B cell (primary cell): Measurements from ENCODE around the gene CDK8. TPM values are rescaled to one million over a fixed set of nuclear protein-coding genes. Genes with fewer than 3 reads are reported as not detected.
A peak's percentile ranks its signal among the peaks of the same experiment; 100 is the strongest.

Experiments used
- ATAC-seq: fragments of 200-7000 bp; cut with Tn5 transposase; one replicate; pipeline ENCODE4 v1.10.0; 2021; ENCODE audit warnings: low read depth, mild to moderate bottlenecking, moderate number of reproducible peaks, moderate library complexity
- CTCF ChIA-PET: fragments of 350-600 bp; sonication (Branson Sonifier 250); formaldehyde crosslinking; loops from one replicate; lab custom pipeline; 2021; ENCODE audit warnings: antibody characterized with exemption, inconsistent platforms; lab: Charles Lee
- POLR2A ChIA-PET: fragments of 350-600 bp; sonication (Branson Sonifier 250); formaldehyde crosslinking; loops from one replicate; lab custom pipeline; 2021; ENCODE audit warnings: antibody characterized with exemption; lab: Charles Lee
- DNase-seq: peaks from one replicate; pipeline ENCODE4 v3.0.0; 2013
- H2AFZ ChIP-seq: 2 replicates; pipeline ENCODE4 v1.6.1; 2012; ENCODE audit warnings: mild to moderate bottlenecking, low read depth, low read length; ENCODE audit not compliant: insufficient read depth, poor library complexity, severe bottlenecking
- H3K27ac ChIP-seq, 2 donors: 1 replicate in 1 of 2; 2 replicates in 1 of 2; pipeline ENCODE4 v1.5.1; 2012 to 2013; ENCODE audit warnings: low read length in 2 of 2, mild to moderate bottlenecking in 2 of 2, moderate library complexity in 1 of 2
- H3K27me3 ChIP-seq, 4 experiments: fragments of 200-600 bp in 1 of 4; sonication (generic) in 1 of 4; replicated peaks in 1 of 4; 1 replicate in 2 of 4; 2 replicates in 2 of 4; pipeline versions ENCODE4 v1.6.1 to v1.7.0; 2013 to 2016; ENCODE audit warnings: low read length in 3 of 4, mild to moderate bottlenecking in 2 of 4, mixed read lengths in 1 of 4, moderate library complexity in 1 of 4; ENCODE audit not compliant: insufficient read depth in 4 of 4, control insufficient read depth in 3 of 4; ENCODE audit errors: control extremely low read depth in 1 of 4
- H3K36me3 ChIP-seq, 2 experiments: replicated peaks in 1 of 2; 1 replicate in 1 of 2; 2 replicates in 1 of 2; pipeline versions ENCODE4 v1.6.1 to v1.7.1; 2013; ENCODE audit warnings: low read length in 1 of 2; ENCODE audit not compliant: insufficient read depth in 2 of 2, control insufficient read depth in 1 of 2; ENCODE audit errors: control extremely low read depth in 1 of 2, extremely low read depth in 1 of 2
- H3K4me1 ChIP-seq, 2 donors: fragments of 200-600 bp in 1 of 2; sonication (generic) in 1 of 2; 1 replicate in 1 of 2; 2 replicates in 1 of 2; pipeline versions ENCODE4 v1.5.1 to v1.6.1; 2013 to 2017; ENCODE audit warnings: low read length in 2 of 2; ENCODE audit not compliant: control insufficient read depth in 2 of 2, insufficient read depth in 2 of 2
- H3K4me2 ChIP-seq: replicated peaks from 2 replicates; pipeline ENCODE3; 2012; ENCODE audit warnings: mild to moderate bottlenecking, low read depth, low read length; ENCODE audit not compliant: poor library complexity, severe bottlenecking
- H3K4me3 ChIP-seq, 5 experiments: fragments of 200-600 bp in 1 of 5; sonication (generic) in 1 of 5; 1 replicate in 3 of 5; 2 replicates in 2 of 5; pipeline versions ENCODE4 v1.5.1 to v1.7.0; 2011 to 2016; ENCODE audit warnings: low read length in 4 of 5, mild to moderate bottlenecking in 4 of 5, low read depth in 2 of 5, control low read depth in 1 of 5, moderate library complexity in 1 of 5; ENCODE audit not compliant: insufficient read depth in 1 of 5; ENCODE audit errors: control extremely low read depth in 1 of 5, extremely low read depth in 1 of 5
- H3K79me2 ChIP-seq: fragments of 200-600 bp; sonication (generic); one replicate; pipeline ENCODE4 v1.6.0; 2016; ENCODE audit warnings: low read length; ENCODE audit not compliant: control insufficient read depth, insufficient read depth
- H3K9ac ChIP-seq: fragments of 200-600 bp; sonication (generic); 2 replicates; pipeline ENCODE4 v1.6.1; 2017; ENCODE audit warnings: mild to moderate bottlenecking, low read length, moderate library complexity
- H3K9me3 ChIP-seq, 3 donors: one replicate each; pipeline versions ENCODE4 v1.6.1 to v1.7.1; 2013; ENCODE audit warnings: low read length in 2 of 3; ENCODE audit not compliant: control insufficient read depth in 2 of 3, insufficient read depth in 1 of 3; ENCODE audit errors: control extremely low read depth in 1 of 3
- H4K20me1 ChIP-seq: 2 replicates; pipeline ENCODE4 v1.6.0; 2012; ENCODE audit warnings: mild to moderate bottlenecking, low read length; ENCODE audit not compliant: insufficient read depth, control insufficient read depth, poor library complexity, severe bottlenecking
- H3K27ac Mint-ChIP-seq: one replicate; pipeline ENCODE4 v1.8.0; 2021; ENCODE audit warnings: mixed read lengths
- H3K27me3 Mint-ChIP-seq: one replicate; pipeline ENCODE4 v1.8.0; 2021; ENCODE audit warnings: mixed read lengths
- H3K4me1 Mint-ChIP-seq: one replicate; pipeline ENCODE4 v1.8.0; 2021; ENCODE audit warnings: mixed read lengths
- H3K4me3 Mint-ChIP-seq: one replicate; pipeline ENCODE4 v1.8.0; 2021; ENCODE audit warnings: mixed read lengths
- H3K9me3 Mint-ChIP-seq: one replicate; pipeline ENCODE4 v1.8.0; 2022; ENCODE audit warnings: mixed read lengths; ENCODE audit not compliant: insufficient read depth
- CTCF ChIP-seq: fragments of 200-600 bp; IDR thresholded peaks from one replicate; pipeline ENCODE4 v1.8.0; 2022; ENCODE audit warnings: antibody characterized with exemption, mild to moderate bottlenecking
- EZH2 ChIP-seq: IDR thresholded peaks from 2 replicates; pipeline ENCODE4 v1.6.1; 2012; ENCODE audit warnings: borderline replicate concordance, low read depth, mild to moderate bottlenecking, moderate library complexity, low read length; ENCODE audit not compliant: insufficient read depth, poor library complexity, severe bottlenecking
- WGBS: methylation state at CpG from one replicate; pipeline ENCODE4 v1.1.5; 2013; ENCODE audit warnings: missing lambda C conversion rate; ENCODE audit not compliant: insufficient coverage; 5-methylcytosine and 5-hydroxymethylcytosine counted together
- intact Hi-C: fragments of 100-400 bp; cut with micrococcal nuclease; formaldehyde crosslinking; loops from one replicate; pipeline ENCODE4 v1.10.0; 2022
- polyA plus RNA-seq: library from polyadenylated mRNA; depleted of rRNA; stranded (reverse); fragments of >200 nt; gene quantifications from 2 replicates; pipeline ENCODE4 v1.2.3, GENCODE V29; 2012
- total RNA-seq, 2 donors: library from RNA; stranded (reverse); fragments of 120-200 nt in 1 of 2; gene quantifications; 1 replicate in 1 of 2; 2 replicates in 1 of 2; pipeline versions ENCODE4 v1.2.3 to v1.2.4, GENCODE V29; 2013 to 2022

CDK8 gene
- total and polyA plus RNA-seq, 2 donors (not counting 1 experiment from before 2014, with no cell fraction given) = 10.8 to 13.5 TPM

- peaks cover 21% of the 10 kb centered on the region for H3K79me2 ChIP-seq
- peaks cover 16 to 23% of the 10 kb centered on the region in 2 donors for H3K4me1 ChIP-seq
- H3K9me3 ChIP-seq = no peaks in the 10 kb centered on the region
- peak within 1 kb of the TSS; percentile 78 for H3K4me2 ChIP-seq
- peak within 1 kb of the TSS; percentile 85 for H3K9ac ChIP-seq
- Mint-ChIP-seq H3K4me1 (peaks cover 30% of the 10 kb centered on the region), H3K27ac (peak within 1 kb of the TSS; percentile 100), H3K4me3 (peak within 1 kb of the TSS; percentile 95), H3K27me3 (no peaks in the 10 kb centered on the region), H3K9me3 (no peaks in the 10 kb centered on the region)
- peaks cover 8 to 30% of the 10 kb centered on the region in 2 experiments for H3K36me3 ChIP-seq
- intact Hi-C loops = loop anchor here (1.0 to 10.0 kb wide), 4 partner anchors 31 to 1299 kb away; a partner anchor contains a TSS
- H4K20me1 ChIP-seq = peaks cover 7% of the 10 kb centered on the region
- DNase-seq = peak; percentile 94
- CTCF ChIA-PET = interaction anchor here (1.4 to 3.8 kb wide), 3 partner anchors 36 to 564 kb away, joined by 3 to 35 read pairs (median 5); no protein-coding TSS in a partner anchor
- peak; percentile 94 for ATAC-seq
- TF ChIP-seq EZH2 (no peak), CTCF (no peak)
- no peaks in the 10 kb centered on the region for H3K27me3 ChIP-seq
- H3K4me3 ChIP-seq = peak within 1 kb of the TSS; percentile 86 to 99 (median 99)
- H3K27ac ChIP-seq = peak within 1 kb of the TSS; percentile 94 to 95
- H2AFZ ChIP-seq = peak within 1 kb of the TSS; percentile 92
- under 1% methylated on average over 67 of the region's 67 CpGs for WGBS
- POLR2A ChIA-PET = interaction anchor here (1.3 to 1.7 kb wide), 2 partner anchors 15 to 37 kb away, joined by 4 to 23 read pairs; no protein-coding TSS in a partner anchor
Measured at GRCh38 chr13:26221721-26222519, 32.0 kb upstream of the CDK8 start, which contains the start of gene RNF6. RNF6 (minus strand) TSS chr13:26222314; CDS start chr13:26219649, 2,665 bp downstream.
